ENCODE measurements around the gene HAS3. TPM values are rescaled to one million over a fixed set of nuclear protein-coding genes. Genes with fewer than 3 reads are reported as not detected.
A peak's percentile ranks its signal among the peaks of the same experiment; 100 is the strongest.
"Not testable (repeated sequence)": the region's sequence is repeated elsewhere in the genome, so short reads cannot be mapped to it uniquely, and the experiment has no call there.

Gene HAS3
- total RNA-seq, 3 donors from 2014 or later: 4.6 to 19.4 (median 15.0) TPM

- intact Hi-C loops (cut with DNase I, micrococcal nuclease): loop anchor here in 1 of 2 donors (10.0 kb wide), 1 partner anchor 214 kb away; no protein-coding TSS in a partner anchor
- ATAC-seq: no peak
- no peaks in the 10 kb centered on the region for H3K4me1 ChIP-seq (ENCODE audit: low read depth)
- TF ChIP-seq CTCF (IDR thresholded peaks at IDR 0.05): no peak
- H3K36me3 ChIP-seq (ENCODE audit: low read depth): no peaks in the 10 kb centered on the region
- no peaks in the 10 kb centered on the region for H3K9me3 ChIP-seq
- DNase-seq: no peak
- H3K4me3 ChIP-seq: no peak overlapping the region
Measured at GRCh38 chr16:69118468-69118867, 13.0 kb downstream of the HAS3 start.

GRCh38 chr16:69118994-69119393 lies 13.5 kb downstream of the HAS3 start:
- intact Hi-C loops (cut with DNase I, micrococcal nuclease): loop anchor here in 1 of 2 donors (10.0 kb wide), 1 partner anchor 214 kb away; no protein-coding TSS in a partner anchor
- Histone ChIP-seq H3K4me1 (ENCODE audit: low read depth) (no peaks in the 10 kb centered on the region), H3K36me3 (ENCODE audit: low read depth) (no peaks in the 10 kb centered on the region), H3K9me3 (no peaks in the 10 kb centered on the region), H3K4me3 (no peak overlapping the region)
- ATAC-seq: no peak
- no peak for TF ChIP-seq CTCF (IDR thresholded peaks at IDR 0.05)
- DNase-seq: peak in 1 of 3 donors; percentile 12

GRCh38 chr16:69119536-69119935 lies 14.1 kb downstream of the HAS3 start:
- intact Hi-C loops (cut with DNase I, micrococcal nuclease): loop anchor here in 1 of 2 donors (10.0 kb wide), 1 partner anchor 215 kb away; no protein-coding TSS in a partner anchor
- ATAC-seq: no peak
- H3K4me3 ChIP-seq: no peak overlapping the region
- H3K4me1 ChIP-seq (ENCODE audit: low read depth): no peaks in the 10 kb centered on the region
- no peaks in the 10 kb centered on the region for H3K9me3 ChIP-seq
- DNase-seq: no peak
- H3K36me3 ChIP-seq (ENCODE audit: low read depth): no peaks in the 10 kb centered on the region
- no peak for TF ChIP-seq CTCF (IDR thresholded peaks at IDR 0.05)

- TF ChIP-seq CTCF (IDR thresholded peaks at IDR 0.05): no peak
- H3K4me3 ChIP-seq: no peak overlapping the region
- H3K4me1 ChIP-seq (ENCODE audit: low read depth): no peaks in the 10 kb centered on the region
- peak in 1 of 3 donors; percentile 33 for DNase-seq
- H3K36me3 ChIP-seq (ENCODE audit: low read depth): no peaks in the 10 kb centered on the region
- H3K9me3 ChIP-seq: no peaks in the 10 kb centered on the region
- intact Hi-C loops (cut with DNase I, micrococcal nuclease): loop anchor here in 1 of 2 donors (10.0 kb wide), 1 partner anchor 595 kb away; no protein-coding TSS in a partner anchor
- no peak for ATAC-seq
Measured at GRCh38 chr16:69120096-69120664, 14.7 kb downstream of the HAS3 start.

- Histone ChIP-seq H3K9me3 (no peaks in the 10 kb centered on the region), H3K4me3 (no peak overlapping the region), H3K36me3 (ENCODE audit: low read depth) (no peaks in the 10 kb centered on the region), H3K4me1 (ENCODE audit: low read depth) (no peaks in the 10 kb centered on the region)
- intact Hi-C loops (cut with DNase I, micrococcal nuclease): loop anchor here in 1 of 2 donors (10.0 kb wide), 1 partner anchor 599 kb away; no protein-coding TSS in a partner anchor
- TF ChIP-seq CTCF (IDR thresholded peaks at IDR 0.05): peak; percentile 15
- peak in 1 of 3 donors; percentile 78 for DNase-seq
- peak; percentile 80 for ATAC-seq
Measured at GRCh38 chr16:69123910-69124309, 18.5 kb downstream of the HAS3 start.

- H3K9me3 ChIP-seq; H3K36me3 ChIP-seq (ENCODE audit: low read depth); ATAC-seq; H3K4me1 ChIP-seq (ENCODE audit: low read depth); H3K4me3 ChIP-seq; DNase-seq: not testable (repeated sequence)
- intact Hi-C loops (cut with DNase I, micrococcal nuclease): loop anchor here in 1 of 2 donors (10.0 kb wide), 1 partner anchor 600 kb away; no protein-coding TSS in a partner anchor
Measured at GRCh38 chr16:69124406-69124805, 19.0 kb downstream of the HAS3 start.

- H3K9me3 ChIP-seq; ATAC-seq; H3K4me3 ChIP-seq; H3K36me3 ChIP-seq (ENCODE audit: low read depth); H3K4me1 ChIP-seq (ENCODE audit: low read depth): not testable (repeated sequence)
- intact Hi-C loops (cut with DNase I, micrococcal nuclease): loop anchor here in 1 of 2 donors (10.0 kb wide), 1 partner anchor 600 kb away; no protein-coding TSS in a partner anchor
- peak in 1 of 3 donors; percentile 9 for DNase-seq
Measured at GRCh38 chr16:69124961-69125360, 19.5 kb downstream of the HAS3 start.
